Hepatocyte (in vitro differentiated cells): ENCODE measurements around the gene MLLT1.

Experiments
- CTCF ChIP-seq: fragments of 200-600 bp; sonication (generic); IDR thresholded peaks from 2 replicates; pipeline ENCODE4 v1.5.1; 2016; ENCODE audit warnings: antibody characterized with exemption, mild to moderate bottlenecking; ENCODE audit not compliant: poor library complexity
- EZH2 ChIP-seq: fragments of 200-600 bp; sonication (generic); IDR thresholded peaks from 2 replicates; pipeline ENCODE4 v1.6.1; 2016; ENCODE audit warnings: antibody characterized with exemption, mild to moderate bottlenecking, borderline replicate concordance

GRCh38 chr19:6225232-6225865 lies 54.4 kb downstream of the MLLT1 start:
- TF ChIP-seq CTCF (no peak), EZH2 (no peak)
